Testis (tissue), 3 donors: ENCODE measurements around the gene CKMT1B. TPM values are rescaled to one million over a fixed set of nuclear protein-coding genes. Genes with fewer than 3 reads are reported as not detected.
"Not testable (repeated sequence)": the region's sequence is repeated elsewhere in the genome, so short reads cannot be mapped to it uniquely, and the experiment has no call there.

Source experiments
- DNase-seq: peaks from one replicate; pipeline ENCODE4 v3.0.0-alpha.2; 2019
- H3K27ac ChIP-seq, 2 donors: fragments of 200-600 bp; sonication (generic); one replicate each; pipeline ENCODE4 v1.5.1; 2019
- H3K27me3 ChIP-seq: fragments of 200-600 bp; sonication (generic); one replicate; pipeline ENCODE4 v1.5.1; 2019
- H3K36me3 ChIP-seq: fragments of 200-600 bp; sonication (generic); one replicate; pipeline ENCODE4 v1.5.1; 2017; ENCODE audit warnings: low read depth; ENCODE audit errors: missing control alignments
- H3K4me1 ChIP-seq: fragments of 200-600 bp; sonication (generic); one replicate; pipeline ENCODE4 v1.5.1; 2019
- H3K4me3 ChIP-seq, 2 donors: fragments of 200-600 bp; sonication (generic); one replicate each; pipeline ENCODE4 v1.5.1; 2017 to 2019
- H3K9me3 ChIP-seq: fragments of 200-600 bp; sonication (generic); one replicate; pipeline ENCODE4 v1.5.1; 2017
- POLR2A ChIP-seq: fragments of 450-650 bp; IDR thresholded peaks from one replicate; pipeline ENCODE4 v1.6.1; 2017; ENCODE audit warnings: antibody characterized with exemption, mild to moderate bottlenecking, moderate library complexity
- WGBS, 2 donors: methylation state at CpG; one replicate each; pipeline ENCODE4 v1.1.5; 2018; 5-methylcytosine and 5-hydroxymethylcytosine counted together
- intact Hi-C: fragments of 100-400 bp; cut with DNase I; formaldehyde crosslinking; loops from one replicate; pipeline ENCODE4 v1.15.1; 2023; ENCODE audit warnings: low total_unique reads
- polyA plus RNA-seq: library from polyadenylated mRNA; stranded (reverse); fragments of 350-450 nt; fragmentation: Illumina TruSeq; extraction: RNeasy Lipid Tissue Mini Kit (QIAGEN cat#74804); gene quantifications from one replicate; pipeline ENCODE4 v1.2.3, GENCODE V29; 2014; ENCODE audit warnings: low read depth, low replicate concordance; ENCODE audit not compliant: insufficient read depth
- total RNA-seq, 2 donors: library from RNA; depleted of rRNA; stranded (reverse); fragments of >200 nt; gene quantifications; one replicate each; pipeline ENCODE4 v1.2.3, GENCODE V29; 2016
- TF ChIP-seq, protein P1 (sequence below), 3 experiments: fragments of 450-650 bp in 2 of 3; fragments of 200-600 bp in 1 of 3; sonication (generic) in 1 of 3; IDR thresholded peaks; one replicate each; pipeline ENCODE4 v1.5.1; 2016 to 2019; ENCODE audit warnings: antibody characterized with exemption in 3 of 3, mild to moderate bottlenecking in 2 of 3, moderate library complexity in 1 of 3

CKMT1B gene
- total and polyA plus RNA-seq, 3 donors from 2014 or later: 0.56 to 0.57 TPM; not detected in 1

DNA sequence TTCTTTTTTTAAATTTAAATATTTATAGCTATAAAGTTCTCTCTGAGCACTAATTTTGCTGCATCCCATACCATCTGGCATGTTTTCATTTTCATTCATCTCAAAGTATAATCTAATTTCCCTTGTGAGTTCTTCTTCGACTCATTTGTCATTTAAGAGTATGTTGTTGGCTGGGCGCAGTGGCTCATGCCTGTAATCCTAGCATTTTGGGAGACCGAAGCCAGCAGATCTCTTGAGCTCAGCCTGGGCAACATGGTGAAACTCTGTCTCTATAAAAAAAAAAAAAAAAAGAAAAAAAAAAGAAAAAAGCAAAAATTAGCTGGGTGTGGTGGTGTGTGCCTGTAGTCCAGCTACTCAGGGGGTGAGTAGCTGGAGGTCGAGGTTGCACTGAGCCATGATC is 41.6 kb upstream of the CKMT1B start:
- WGBS, 2 donors: 93 to 97% methylated on average over 4 of the region's 4 CpGs
- no peak overlapping the region for H3K27ac ChIP-seq
- no peaks in the 10 kb centered on the region for H3K36me3 ChIP-seq
- no peak overlapping the region for H3K4me3 ChIP-seq
- H3K27me3 ChIP-seq: no peaks in the 10 kb centered on the region
- H3K4me1 ChIP-seq: no peaks in the 10 kb centered on the region
- TF ChIP-seq POLR2A: no peak
- TF ChIP-seq, protein P1, sequence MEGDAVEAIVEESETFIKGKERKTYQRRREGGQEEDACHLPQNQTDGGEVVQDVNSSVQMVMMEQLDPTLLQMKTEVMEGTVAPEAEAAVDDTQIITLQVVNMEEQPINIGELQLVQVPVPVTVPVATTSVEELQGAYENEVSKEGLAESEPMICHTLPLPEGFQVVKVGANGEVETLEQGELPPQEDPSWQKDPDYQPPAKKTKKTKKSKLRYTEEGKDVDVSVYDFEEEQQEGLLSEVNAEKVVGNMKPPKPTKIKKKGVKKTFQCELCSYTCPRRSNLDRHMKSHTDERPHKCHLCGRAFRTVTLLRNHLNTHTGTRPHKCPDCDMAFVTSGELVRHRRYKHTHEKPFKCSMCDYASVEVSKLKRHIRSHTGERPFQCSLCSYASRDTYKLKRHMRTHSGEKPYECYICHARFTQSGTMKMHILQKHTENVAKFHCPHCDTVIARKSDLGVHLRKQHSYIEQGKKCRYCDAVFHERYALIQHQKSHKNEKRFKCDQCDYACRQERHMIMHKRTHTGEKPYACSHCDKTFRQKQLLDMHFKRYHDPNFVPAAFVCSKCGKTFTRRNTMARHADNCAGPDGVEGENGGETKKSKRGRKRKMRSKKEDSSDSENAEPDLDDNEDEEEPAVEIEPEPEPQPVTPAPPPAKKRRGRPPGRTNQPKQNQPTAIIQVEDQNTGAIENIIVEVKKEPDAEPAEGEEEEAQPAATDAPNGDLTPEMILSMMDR (IDR thresholded peaks at IDR 0.05): no peak
- intact Hi-C loops: no loop called here
- no peak for DNase-seq
- no peaks in the 10 kb centered on the region for H3K9me3 ChIP-seq

GRCh38 chr15:43552986-43553385 is 40.8 kb upstream of the CKMT1B start:
- H3K9me3 ChIP-seq: no peaks in the 10 kb centered on the region
- WGBS, 2 donors: 64 to 75% methylated on average over 2 of the region's 2 CpGs
- H3K4me1 ChIP-seq: no peaks in the 10 kb centered on the region
- H3K27me3 ChIP-seq: no peaks in the 10 kb centered on the region
- H3K4me3 ChIP-seq: no peak overlapping the region
- intact Hi-C loops: no loop called here
- no peak overlapping the region for H3K27ac ChIP-seq
- no peak for DNase-seq
- TF ChIP-seq, protein P1 (IDR thresholded peaks at IDR 0.05): no peak
- no peak for TF ChIP-seq POLR2A
- H3K36me3 ChIP-seq: no peaks in the 10 kb centered on the region

- H3K27ac ChIP-seq: not testable (repeated sequence)
These were observed 31.1 kb upstream of the CKMT1B start for GRCh38 chr15:43562753-43563152.

DNA sequence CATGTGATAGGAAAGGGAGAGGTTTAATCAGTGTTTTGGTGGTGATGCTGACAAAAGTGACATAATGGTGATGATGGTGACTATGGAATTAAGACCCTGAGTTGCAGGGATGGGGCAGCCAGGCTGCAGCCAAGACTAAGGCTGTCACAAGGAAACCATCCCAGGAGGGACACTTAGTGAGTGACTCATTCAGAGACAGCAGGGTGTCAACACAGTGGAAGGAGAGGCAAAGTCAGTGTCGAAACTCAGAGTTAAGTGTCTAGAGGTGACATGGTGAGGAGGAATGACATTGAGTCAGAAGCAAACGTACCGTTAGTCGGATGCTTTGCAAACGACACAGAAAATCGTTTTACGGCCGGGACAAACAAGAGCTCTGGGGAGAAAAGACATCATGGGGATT is 30.0 kb upstream of the CKMT1B start:
- H3K27ac ChIP-seq, H3K27me3 ChIP-seq, H3K4me3 ChIP-seq, H3K4me1 ChIP-seq, H3K9me3 ChIP-seq, H3K36me3 ChIP-seq, DNase-seq, intact Hi-C loops: not testable (repeated sequence)
- no CpG with 5 or more reads among the region's 8 CpGs for WGBS, 2 donors

More at GRCh38 chr15:43562753-43563152, 31.1 kb upstream of the CKMT1B start:
- DNase-seq, H3K27me3 ChIP-seq, H3K36me3 ChIP-seq, intact Hi-C loops, H3K4me3 ChIP-seq, H3K4me1 ChIP-seq, H3K9me3 ChIP-seq: not testable (repeated sequence)
- WGBS, 2 donors: no CpG with 5 or more reads among the region's 3 CpGs

DNA sequence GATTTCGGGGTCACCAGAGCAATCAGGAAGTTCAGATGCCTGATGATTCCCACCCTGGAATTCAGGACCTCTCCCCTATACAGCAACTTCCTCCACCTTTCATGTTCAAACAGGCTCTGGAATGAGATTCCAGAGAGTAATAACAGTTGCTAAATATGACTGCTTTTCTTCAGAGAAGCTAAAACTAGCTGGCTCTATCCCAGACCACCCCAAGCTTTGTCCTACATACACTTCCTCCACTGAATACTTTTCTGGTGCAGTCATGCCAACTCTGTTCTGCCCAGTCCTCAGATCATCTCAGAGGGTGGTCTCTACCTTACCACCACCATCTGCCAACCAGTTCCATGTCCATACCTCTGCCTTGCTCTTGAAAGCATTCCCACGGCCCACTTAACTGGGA is 27.2 kb upstream of the CKMT1B start:
- H3K27me3 ChIP-seq: not testable (repeated sequence)

DNA sequence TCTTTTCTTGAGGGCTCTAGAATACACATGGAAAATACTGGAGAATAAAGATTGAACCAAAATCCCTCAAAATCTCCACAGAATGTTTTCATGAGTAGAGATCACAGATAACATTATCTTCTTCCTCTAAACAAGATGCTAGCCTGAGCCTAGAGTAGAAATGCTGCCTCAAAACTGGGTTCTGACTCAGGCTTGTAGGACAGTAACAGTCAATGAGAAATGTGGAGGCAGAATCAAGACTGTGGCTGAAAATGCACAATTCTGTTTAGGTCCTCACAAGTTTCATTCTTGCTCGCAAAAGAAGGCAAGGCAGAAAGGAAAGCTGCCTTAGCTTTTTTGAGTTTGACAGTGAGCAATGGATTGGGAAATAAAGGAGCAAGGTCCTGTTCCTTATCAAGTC is 19.2 kb upstream of the CKMT1B start:
- H3K27me3 ChIP-seq, H3K4me3 ChIP-seq, H3K36me3 ChIP-seq, H3K27ac ChIP-seq, H3K9me3 ChIP-seq, DNase-seq, intact Hi-C loops, H3K4me1 ChIP-seq: not testable (repeated sequence)
- no CpG with 5 or more reads among the region's 1 CpG for WGBS, 2 donors

More for the DNA sequence above, 27.2 kb upstream of the CKMT1B start:
- H3K4me1 ChIP-seq, H3K9me3 ChIP-seq, H3K4me3 ChIP-seq, DNase-seq, intact Hi-C loops, H3K27ac ChIP-seq, H3K36me3 ChIP-seq: not testable (repeated sequence)
- WGBS, 2 donors: 60% methylated on average over 1 of the region's 2 CpGs; no CpG with 5 or more reads in 1 of the 2 donors

DNA sequence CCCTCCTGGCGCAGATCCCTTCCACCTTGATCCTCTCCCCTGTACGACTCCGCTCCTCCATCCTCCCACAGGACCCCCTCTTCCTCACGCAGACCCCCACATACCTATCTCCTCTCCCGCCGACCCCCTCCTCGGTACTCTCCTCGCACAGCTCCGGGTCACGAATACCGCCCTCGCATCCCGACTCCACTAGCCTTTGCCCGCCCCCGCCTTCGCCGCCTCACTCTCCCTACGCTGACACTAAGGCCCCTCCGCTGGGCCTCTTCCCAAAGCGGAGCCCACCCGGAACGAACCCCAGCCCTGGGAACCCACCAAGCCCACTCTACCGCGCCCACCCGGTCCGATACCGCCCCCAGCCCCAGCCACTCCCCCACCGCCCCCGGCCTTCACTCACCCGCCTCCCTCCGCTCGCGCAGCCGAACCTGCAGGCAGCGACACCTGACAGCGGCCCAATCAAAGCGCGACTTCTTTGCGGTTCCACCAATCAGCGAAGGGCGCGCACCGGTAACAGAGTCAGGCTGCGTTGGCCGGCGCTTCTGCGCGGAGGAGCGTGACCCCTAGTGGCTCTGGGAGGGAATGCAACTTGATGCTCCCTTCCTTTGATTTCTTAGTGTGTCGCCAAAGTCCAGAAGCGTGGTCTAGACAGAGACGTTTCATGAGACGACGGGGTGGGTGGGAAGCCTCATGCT is 3.9 kb upstream of the CKMT1B start, which contains the start of gene PPIP5K1:
TSS of gene PPIP5K1 (minus strand) at position 431 of the 689 bp plus-strand sequence. CDS start 5,704 bp downstream, outside the sequence.
- intact Hi-C loops, H3K27me3 ChIP-seq, H3K27ac ChIP-seq, H3K4me1 ChIP-seq, DNase-seq, H3K36me3 ChIP-seq, H3K9me3 ChIP-seq, H3K4me3 ChIP-seq: not testable (repeated sequence)
- no CpG with 5 or more reads among the region's 54 CpGs for WGBS, 2 donors

DNA sequence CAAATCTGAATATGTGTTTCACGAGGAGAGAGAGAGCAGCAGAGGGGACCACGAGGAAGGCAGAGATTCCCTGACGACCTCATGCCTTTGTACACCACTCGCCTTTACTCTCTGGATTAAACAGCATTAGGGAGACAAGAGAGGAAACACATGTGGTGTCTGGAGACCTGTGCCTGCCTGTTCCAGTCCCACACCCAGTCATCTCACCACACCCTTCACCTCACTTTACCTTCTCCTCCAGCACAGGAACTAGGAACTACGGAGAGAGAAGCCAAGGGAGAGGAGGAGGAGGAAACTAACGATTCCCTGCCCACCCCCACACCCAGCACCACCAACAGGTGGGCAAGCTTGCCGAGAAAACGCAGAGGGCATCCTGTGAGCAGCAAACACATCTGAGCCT is 986 bp upstream of the CKMT1B start:
- H3K27me3 ChIP-seq, DNase-seq, H3K4me3 ChIP-seq, H3K36me3 ChIP-seq, intact Hi-C loops, H3K9me3 ChIP-seq, H3K4me1 ChIP-seq, H3K27ac ChIP-seq: not testable (repeated sequence)
- 12 to 28% methylated on average over 4 of the region's 8 CpGs for WGBS, 2 donors

DNA sequence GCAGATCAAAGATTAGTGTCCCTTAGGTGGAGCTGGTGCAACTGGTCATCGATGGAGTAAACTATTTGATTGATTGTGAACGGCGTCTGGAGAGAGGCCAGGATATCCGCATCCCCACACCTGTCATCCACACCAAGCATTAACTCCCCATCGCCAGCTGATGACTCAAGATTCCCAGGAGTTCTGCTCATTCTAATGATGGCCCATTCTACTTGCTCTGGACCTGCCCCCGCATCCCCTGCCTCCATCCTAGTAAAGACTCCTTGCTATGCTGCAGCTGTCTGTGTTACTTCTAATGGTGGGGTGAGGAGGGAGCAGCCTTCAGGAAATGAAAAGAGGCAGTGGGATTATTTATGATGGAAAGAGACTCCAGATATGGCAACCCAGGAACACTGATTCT is 5.3 kb downstream of the CKMT1B start:
- intact Hi-C loops, H3K27ac ChIP-seq, H3K36me3 ChIP-seq, H3K4me1 ChIP-seq, H3K4me3 ChIP-seq, H3K9me3 ChIP-seq, H3K27me3 ChIP-seq, DNase-seq: not testable (repeated sequence)
- WGBS, 2 donors: 81 to 87% methylated on average over 5 to 6 of the region's 6 CpGs

DNA sequence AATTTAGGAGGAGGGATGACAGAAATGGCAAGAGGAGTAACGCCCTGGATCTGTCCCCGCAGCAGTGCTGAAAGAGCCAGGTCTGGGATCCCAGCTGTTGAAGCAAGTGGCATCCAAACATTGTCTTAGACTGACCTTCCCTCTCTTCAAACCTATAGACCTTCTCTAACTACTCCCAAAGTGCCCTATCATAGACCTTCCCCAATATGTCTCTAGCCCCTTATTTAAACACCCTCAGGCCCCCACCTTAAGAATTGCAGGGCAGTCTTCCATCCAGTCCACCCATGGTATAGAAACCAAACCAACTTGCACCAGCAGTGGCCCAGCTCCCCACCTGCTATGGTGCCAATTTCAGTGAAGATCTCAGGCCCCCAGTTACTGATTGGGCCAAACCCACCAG is 6.4 kb downstream of the CKMT1B start:
- intact Hi-C loops, H3K27me3 ChIP-seq, H3K36me3 ChIP-seq, H3K27ac ChIP-seq, H3K4me1 ChIP-seq, DNase-seq, H3K9me3 ChIP-seq, H3K4me3 ChIP-seq: not testable (repeated sequence)
- WGBS, 2 donors: no CpG with 5 or more reads among the region's 2 CpGs
